Brain microvascular endothelial cell (primary cell): ENCODE measurements around the gene COL4A6.

Experiments used
- DNase-seq: peaks from one replicate; pipeline ENCODE4 v3.0.0-alpha.2; 2020
- H3K27ac ChIP-seq: fragments of 250-450 bp; sonication (Bioruptor Pico); 2 replicates; pipeline ENCODE4 v1.5.1; 2020; ENCODE audit warnings: mild to moderate bottlenecking, moderate library complexity
- H3K27me3 ChIP-seq: fragments of 250-450 bp; sonication (Bioruptor Pico); replicated peaks from 2 replicates; pipeline ENCODE4 v1.5.1; 2020; ENCODE audit warnings: mild to moderate bottlenecking
- H3K36me3 ChIP-seq: fragments of 250-450 bp; sonication (Bioruptor Pico); replicated peaks from 2 replicates; pipeline ENCODE4 v1.5.1; 2020; ENCODE audit warnings: mild to moderate bottlenecking
- H3K4me3 ChIP-seq: 2 replicates; pipeline ENCODE4 v1.5.1; 2011; ENCODE audit warnings: low read depth, mild to moderate bottlenecking, control low read depth, low read length, moderate library complexity
- CTCF ChIP-seq: IDR thresholded peaks from 2 replicates; pipeline ENCODE4 v1.5.1; 2011; ENCODE audit warnings: low read depth, mild to moderate bottlenecking, moderate library complexity, low read length, control low read depth, inconsistent platforms; ENCODE audit errors: missing control alignments
- in situ Hi-C: cut with HindIII; loops from 2 replicates; pipeline ENCODE4 v1.10.0; 2017; ENCODE audit warnings: low sequenced_read_pairs, low pct_ligation_motif_present

Gene COL4A6

GRCh38 chrX:108224218-108224617 lies 214.0 kb downstream of the COL4A6 start:
- H3K4me3 ChIP-seq: no peak overlapping the region
- H3K36me3 ChIP-seq: no peaks in the 10 kb centered on the region
- in situ Hi-C loops: no loop called here
- DNase-seq: no peak
- H3K27me3 ChIP-seq: no peaks in the 10 kb centered on the region
- H3K27ac ChIP-seq: no peak overlapping the region
- TF ChIP-seq CTCF: no peak

- TF ChIP-seq CTCF: no peak
- no peaks in the 10 kb centered on the region for H3K27me3 ChIP-seq
- no peaks in the 10 kb centered on the region for H3K36me3 ChIP-seq
- H3K4me3 ChIP-seq: no peak overlapping the region
- DNase-seq: no peak
- in situ Hi-C loops: no loop called here
- H3K27ac ChIP-seq: no peak overlapping the region
Observed at GRCh38 chrX:108223585-108223984, 214.6 kb downstream of the COL4A6 start.

- H3K27me3 ChIP-seq: no peaks in the 10 kb centered on the region
- no peak overlapping the region for H3K4me3 ChIP-seq
- in situ Hi-C loops: no loop called here
- no peaks in the 10 kb centered on the region for H3K36me3 ChIP-seq
- no peak for TF ChIP-seq CTCF
- DNase-seq: no peak
- no peak overlapping the region for H3K27ac ChIP-seq
Observed at GRCh38 chrX:108221301-108221864, 216.8 kb downstream of the COL4A6 start.

GRCh38 chrX:108219949-108220601 lies 218.1 kb downstream of the COL4A6 start:
- Histone ChIP-seq H3K36me3 (no peaks in the 10 kb centered on the region), H3K27me3 (no peaks in the 10 kb centered on the region), H3K27ac (no peak overlapping the region), H3K4me3 (no peak overlapping the region)
- TF ChIP-seq CTCF: no peak
- in situ Hi-C loops: no loop called here
- DNase-seq: no peak

GRCh38 chrX:108217876-108218275 lies 220.3 kb downstream of the COL4A6 start:
- Histone ChIP-seq H3K36me3 (no peaks in the 10 kb centered on the region), H3K4me3 (no peak overlapping the region), H3K27me3 (no peaks in the 10 kb centered on the region), H3K27ac (no peak overlapping the region)
- in situ Hi-C loops: no loop called here
- TF ChIP-seq CTCF: no peak
- no peak for DNase-seq
